ENCODE data around the gene STK38.
"Not testable (repeated sequence)": the region's sequence is repeated elsewhere in the genome, so short reads cannot be mapped to it uniquely, and the experiment has no call there.

DNA sequence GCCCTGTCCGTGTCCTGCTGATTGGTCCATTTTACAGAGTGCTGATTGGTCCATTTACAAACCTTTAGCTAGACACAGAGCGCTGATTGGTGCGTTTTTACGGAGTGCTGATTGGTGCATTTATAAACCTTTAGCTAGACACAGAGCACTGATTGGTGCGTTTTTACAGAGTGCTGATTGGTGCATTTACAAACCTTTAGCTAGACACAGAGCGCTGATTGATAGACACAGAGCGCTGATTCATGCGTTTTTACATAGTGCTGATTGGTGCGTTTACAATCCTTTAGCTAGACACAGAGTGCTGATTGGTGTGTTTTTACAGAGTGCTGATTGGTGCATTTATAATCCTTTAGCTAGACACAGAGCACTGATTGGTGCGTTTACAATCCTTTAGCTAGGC, 98.1 kb downstream of the STK38 start:
- TF ChIP-seq EP300 (IDR thresholded peaks at IDR 0.05; ENCODE audit: low read depth); POLR2A (IDR thresholded peaks at IDR 0.05); POLR2AphosphoS5 (IDR thresholded peaks at IDR 0.05): not testable (repeated sequence)
- TF ChIP-seq, protein P1, sequence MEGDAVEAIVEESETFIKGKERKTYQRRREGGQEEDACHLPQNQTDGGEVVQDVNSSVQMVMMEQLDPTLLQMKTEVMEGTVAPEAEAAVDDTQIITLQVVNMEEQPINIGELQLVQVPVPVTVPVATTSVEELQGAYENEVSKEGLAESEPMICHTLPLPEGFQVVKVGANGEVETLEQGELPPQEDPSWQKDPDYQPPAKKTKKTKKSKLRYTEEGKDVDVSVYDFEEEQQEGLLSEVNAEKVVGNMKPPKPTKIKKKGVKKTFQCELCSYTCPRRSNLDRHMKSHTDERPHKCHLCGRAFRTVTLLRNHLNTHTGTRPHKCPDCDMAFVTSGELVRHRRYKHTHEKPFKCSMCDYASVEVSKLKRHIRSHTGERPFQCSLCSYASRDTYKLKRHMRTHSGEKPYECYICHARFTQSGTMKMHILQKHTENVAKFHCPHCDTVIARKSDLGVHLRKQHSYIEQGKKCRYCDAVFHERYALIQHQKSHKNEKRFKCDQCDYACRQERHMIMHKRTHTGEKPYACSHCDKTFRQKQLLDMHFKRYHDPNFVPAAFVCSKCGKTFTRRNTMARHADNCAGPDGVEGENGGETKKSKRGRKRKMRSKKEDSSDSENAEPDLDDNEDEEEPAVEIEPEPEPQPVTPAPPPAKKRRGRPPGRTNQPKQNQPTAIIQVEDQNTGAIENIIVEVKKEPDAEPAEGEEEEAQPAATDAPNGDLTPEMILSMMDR (IDR thresholded peaks at IDR 0.05), result not testable (repeated sequence)
